GM12878 (cell line): Measurements from ENCODE around the gene PTPRN2. TPM values are rescaled to one million over a fixed set of nuclear protein-coding genes. Genes with fewer than 3 reads are reported as not detected.
"Not testable (repeated sequence)": the region's sequence is repeated elsewhere in the genome, so short reads cannot be mapped to it uniquely, and the experiment has no call there.

Experiments
- ATAC-seq: fragments of 200-7000 bp; cut with Tn5 transposase; 3 replicates; pipeline ENCODE4 v1.9.1; 2020; ENCODE audit warnings: mild to moderate bottlenecking, moderate library complexity
- BruUV-seq: library from RNA; stranded (reverse); fragments of 400-500 nt; replicated peaks from 2 replicates; lab custom pipeline; 2021; lab: Mats Ljungman, UMichigan
- CTCF ChIA-PET: fragments of 300-600 bp; sonication (Branson Sonifier 250); formaldehyde crosslinking; extraction: SDS; loops from one replicate; lab custom pipeline; 2021; ENCODE audit warnings: inconsistent platforms; lab: Yijun Ruan, JAX
- POLR2A ChIA-PET: fragments of 350-600 bp; formaldehyde crosslinking; extraction: SDS; loops from one replicate; lab custom pipeline; 2021; ENCODE audit warnings: inconsistent platforms; lab: Charles Lee
- RAD21 ChIA-PET: fragments of 300-600 bp; sonication (Branson Sonifier 250); formaldehyde crosslinking; loops from one replicate; lab custom pipeline; 2023; ENCODE audit warnings: antibody characterized with exemption; ENCODE audit not compliant: unreplicated experiment; lab: Charles Lee
- SMC1A ChIA-PET: fragments of 300-600 bp; sonication (Branson Sonifier 250); formaldehyde crosslinking; loops from one replicate; lab custom pipeline; 2023; ENCODE audit not compliant: unreplicated experiment, uncharacterized antibody; lab: Charles Lee
- DNase-seq: peaks from one replicate; pipeline ENCODE4 v3.0.0-alpha.2; 2011; ENCODE audit warnings: low read depth, low spot score
- FAIRE-seq: peaks from 3 replicates; lab custom pipeline; 2011; peaks lifted over from hg19 to GRCh38; lab: Jason Lieb, UNC
- H2AFZ ChIP-seq: 2 replicates; pipeline ENCODE4 v1.6.0; 2011; ENCODE audit warnings: low read depth, low read length, control low read depth; ENCODE audit not compliant: control insufficient read depth
- H3K27ac ChIP-seq: 2 replicates; pipeline ENCODE4 v1.5.1; 2011; ENCODE audit warnings: control low read depth; ENCODE audit not compliant: control insufficient read depth, insufficient read depth
- H3K27me3 ChIP-seq, 2 experiments: replicated peaks in 1 of 2; 2 replicates each; pipeline versions ENCODE4 v1.6.0 to v1.6.1; 2011; ENCODE audit warnings: low read length in 1 of 2; ENCODE audit not compliant: control insufficient read depth in 2 of 2, insufficient read depth in 2 of 2
- H3K36me3 ChIP-seq, 2 experiments: 2 replicates each; pipeline ENCODE4 v1.5.1; 2011; ENCODE audit warnings: low read length in 1 of 2; ENCODE audit not compliant: control insufficient read depth in 2 of 2, insufficient read depth in 2 of 2
- H3K4me1 ChIP-seq: 2 replicates; pipeline ENCODE4 v1.6.1; 2011; ENCODE audit warnings: mild to moderate bottlenecking, low read length, moderate library complexity, mixed read lengths; ENCODE audit not compliant: control insufficient read depth, insufficient read depth
- H3K4me2 ChIP-seq: 2 replicates; pipeline ENCODE4 v1.6.0; 2011; ENCODE audit warnings: control low read depth; ENCODE audit not compliant: control insufficient read depth, insufficient read depth
- H3K4me3 ChIP-seq: fragments of 200-600 bp; sonication (generic); 2 replicates; pipeline ENCODE4 v1.5.1; 2016
- H3K79me2 ChIP-seq: 2 replicates; pipeline ENCODE4 v1.6.0; 2011; ENCODE audit warnings: low read length; ENCODE audit not compliant: control insufficient read depth, insufficient read depth
- H3K9ac ChIP-seq: 2 replicates; pipeline ENCODE4 v1.8.0; 2011; ENCODE audit warnings: low read length, control low read depth, mixed read lengths; ENCODE audit not compliant: control insufficient read depth, insufficient read depth
- H3K9me3 ChIP-seq: replicated peaks from 3 replicates; pipeline ENCODE4 v1.5.1; 2011; ENCODE audit warnings: mild to moderate bottlenecking, low read length; ENCODE audit not compliant: control insufficient read depth, insufficient read depth
- H4K20me1 ChIP-seq: 2 replicates; pipeline ENCODE4 v1.6.0; 2011; ENCODE audit not compliant: control insufficient read depth, insufficient read depth
- WGBS: methylation state at CpG from one replicate; pipeline ENCODE4 v1.1.6; 2016; ENCODE audit warnings: low lambda C conversion rate; ENCODE audit not compliant: insufficient replicate concordance, insufficient coverage; ENCODE audit errors: missing lambda C conversion rate; 5-methylcytosine and 5-hydroxymethylcytosine counted together
- in situ Hi-C: fragments of 300-500 bp; cut with MboI; formaldehyde crosslinking; loops from 9 replicates; pipeline ENCODE4 v1.14.3; 2018; ENCODE audit warnings: mixed read lengths
- intact Hi-C: fragments of 100-400 bp; cut with micrococcal nuclease; formaldehyde crosslinking; loops from one replicate; pipeline ENCODE4 v1.14.2; 2022; ENCODE audit not compliant: unreplicated experiment
- polyA plus RNA-seq, 11 experiments: library from polyadenylated mRNA; depleted of rRNA in 4 of 11; unstranded in 6 of 11; stranded (reverse) in 5 of 11; fragments of >200 nt; fragmentation: Nextera tagmentation in 4 of 11; fragmentation: Illumina TruSeq in 1 of 11; extraction: Ambion mirVana in 4 of 11; extraction: Trizol in 1 of 11; gene quantifications; 1 replicate in 1 of 11; 2 replicates in 10 of 11; pipeline versions ENCODE4 v1.2.1 to v1.2.3, GENCODE V29; 2011 to 2016; ENCODE audit warnings: inconsistent platforms in 2 of 11, missing spikeins in 2 of 11, low read depth in 1 of 11
- total RNA-seq, 4 experiments: library from RNA; depleted of rRNA in 3 of 4; stranded (reverse); fragments of >200 nt in 3 of 4; fragmentation: Illumina TruSeq in 1 of 4; extraction: Trizol in 1 of 4; gene quantifications; 2 replicates each; pipeline versions ENCODE4 v1.2.1 to v1.2.3, GENCODE V29; 2013 to 2021

The PTPRN2 gene
- total and polyA plus RNA-seq, 10 of the 15 experiments (the other 5 are each of a cell fraction or from before 2014, with no cell fraction given) = 5.4 TPM; not detected in 9

DNA sequence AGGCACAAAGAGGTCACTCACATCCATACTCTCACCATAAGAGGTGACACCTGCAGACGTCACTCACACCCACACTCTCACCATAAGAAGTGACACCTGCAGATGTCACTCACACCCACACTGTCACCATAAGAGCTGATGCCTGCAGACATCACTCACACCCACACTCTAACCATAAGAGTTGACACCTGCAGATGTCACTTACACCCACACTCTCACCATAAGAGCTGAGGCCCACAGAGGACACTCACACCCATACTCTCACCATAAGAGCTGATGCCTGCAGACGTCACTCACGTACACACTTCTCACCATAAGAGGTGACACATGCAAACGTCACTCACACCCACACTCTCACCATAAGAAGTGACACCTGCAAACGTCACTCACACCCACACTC is 255.1 kb downstream of the PTPRN2 start:
- H3K36me3 ChIP-seq, FAIRE-seq, BruUV-seq, H4K20me1 ChIP-seq, H3K79me2 ChIP-seq, H2AFZ ChIP-seq, H3K9ac ChIP-seq, H3K27ac ChIP-seq, in situ Hi-C loops, intact Hi-C loops, RAD21 ChIA-PET, H3K9me3 ChIP-seq, POLR2A ChIA-PET, ATAC-seq, SMC1A ChIA-PET, H3K27me3 ChIP-seq, DNase-seq, H3K4me3 ChIP-seq, H3K4me2 ChIP-seq, H3K4me1 ChIP-seq: not testable (repeated sequence)
- 43% methylated on average over 4 of the region's 5 CpGs for WGBS
- CTCF ChIA-PET = interaction anchor here (0.7 kb wide), 1 partner anchor 9 kb away, joined by 4 read pairs; no protein-coding TSS in a partner anchor

DNA sequence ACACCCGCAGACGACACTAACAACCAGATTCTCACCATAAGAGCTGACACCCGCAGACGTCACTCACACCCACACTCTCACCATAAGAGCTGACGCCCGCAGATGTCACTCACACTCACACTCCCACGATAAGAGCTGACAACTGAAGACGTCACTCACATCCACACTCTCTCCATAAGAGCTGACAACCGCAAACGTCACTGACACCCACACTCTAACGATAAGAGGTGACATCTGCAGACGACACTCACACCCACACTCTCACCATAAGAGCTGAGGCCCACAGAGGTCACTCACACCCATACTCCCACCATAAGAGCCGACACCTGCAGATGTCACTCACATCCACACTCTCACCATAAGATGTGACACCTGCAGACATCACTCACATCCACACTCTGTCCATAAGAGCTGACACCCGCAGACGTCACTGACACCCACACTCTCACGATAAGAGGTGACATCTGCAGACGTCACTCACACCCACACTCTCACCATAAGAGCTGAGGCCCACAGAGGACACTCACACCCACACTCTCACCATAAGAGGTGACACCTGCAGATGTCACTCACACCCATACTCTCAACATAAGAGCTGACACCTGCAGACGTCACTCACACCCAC is 255.7 kb downstream of the PTPRN2 start:
- H3K79me2 ChIP-seq, POLR2A ChIA-PET, H3K4me2 ChIP-seq, in situ Hi-C loops, H4K20me1 ChIP-seq, H2AFZ ChIP-seq, H3K36me3 ChIP-seq, FAIRE-seq, intact Hi-C loops, BruUV-seq, ATAC-seq, H3K27ac ChIP-seq, H3K9me3 ChIP-seq, H3K27me3 ChIP-seq, DNase-seq, SMC1A ChIA-PET, H3K4me1 ChIP-seq, RAD21 ChIA-PET, H3K4me3 ChIP-seq, H3K9ac ChIP-seq: not testable (repeated sequence)
- CTCF ChIA-PET = interaction anchor here (0.7 kb wide), 1 partner anchor 9 kb away, joined by 4 read pairs; no protein-coding TSS in a partner anchor
- 61% methylated on average over 18 of the region's 18 CpGs for WGBS
